CD4-positive, alpha-beta T cell treated with Interleukin-10 for 1 hour (primary cell): ENCODE results near the gene EBF4.
A peak's percentile ranks its signal among the peaks of the same experiment; 100 is the strongest.

ENCODE experiments used
- DNase-seq: peaks from one replicate; pipeline ENCODE4 v3.0.0-alpha.2; 2020

The EBF4 gene

DNA sequence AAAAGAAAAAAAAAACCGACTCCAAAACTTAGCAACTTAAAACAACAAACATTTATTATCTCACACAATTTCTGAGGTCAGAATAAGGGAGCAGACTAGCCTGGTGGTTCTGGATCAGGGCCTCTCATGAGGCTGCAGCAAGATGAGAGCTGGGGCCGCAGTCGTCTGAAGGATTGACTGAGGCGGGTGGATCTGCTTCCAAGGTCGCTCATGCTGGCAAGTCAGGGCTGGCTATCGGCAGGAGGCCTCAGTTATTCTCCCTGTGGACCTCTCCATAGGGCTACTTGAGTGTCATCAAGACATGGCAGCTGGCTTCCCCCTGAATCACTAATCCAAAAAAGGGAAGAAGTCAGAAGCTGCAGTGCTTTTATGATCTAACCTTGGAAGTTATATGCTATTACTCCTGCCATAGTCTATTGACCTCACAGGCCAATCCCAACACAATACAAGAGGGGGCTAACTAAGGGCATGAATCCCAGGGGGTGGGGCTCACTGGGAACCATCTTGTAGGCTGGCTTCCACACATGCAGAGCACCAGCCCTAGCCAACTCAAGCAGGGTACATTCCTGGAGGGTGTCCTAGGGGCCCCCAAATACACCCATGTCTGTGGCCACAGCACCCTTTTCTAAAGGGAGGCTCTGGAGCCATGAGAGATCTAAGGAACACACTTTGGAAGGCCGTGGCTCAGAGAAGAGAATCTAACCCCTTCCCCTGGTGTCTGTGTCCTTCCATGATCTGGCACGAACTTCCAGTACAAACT lies 11.3 kb downstream of the EBF4 start:
- no peak for DNase-seq

DNA sequence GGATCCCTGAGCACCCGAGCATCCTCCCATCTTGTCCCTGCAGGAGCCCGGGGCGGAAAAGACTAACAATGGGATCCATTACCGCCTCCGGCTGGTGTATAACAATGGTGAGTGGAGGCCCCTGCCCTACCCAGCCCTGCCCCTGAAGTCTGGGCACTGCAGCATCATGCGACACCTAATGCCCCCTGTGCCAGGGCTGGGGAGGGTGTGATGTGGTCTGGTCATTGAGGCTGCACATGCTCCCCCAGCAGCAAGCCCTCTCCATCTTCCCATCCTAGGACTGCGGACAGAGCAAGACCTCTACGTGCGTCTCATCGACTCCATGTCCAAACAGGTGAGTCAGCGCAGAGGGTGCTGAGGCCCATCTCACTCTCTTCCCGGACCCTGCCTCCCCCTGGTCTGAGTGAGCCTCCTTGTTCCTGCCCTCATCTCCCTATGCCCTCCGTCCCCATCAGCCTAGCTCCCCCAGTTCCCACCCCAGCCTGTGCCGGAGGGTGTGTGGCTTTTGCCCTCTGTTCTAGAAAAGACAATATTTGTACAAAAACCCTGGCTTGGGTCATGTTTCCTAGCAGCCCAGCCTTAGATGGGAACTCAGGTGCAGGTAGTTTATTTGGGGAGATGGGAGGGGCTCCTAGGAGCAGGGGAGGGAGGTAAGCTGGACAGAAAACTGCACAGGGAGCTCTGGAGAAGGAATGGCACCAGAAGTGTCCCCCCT lies 13.5 kb downstream of the EBF4 start:
- no peak for DNase-seq

- peak; percentile 15 for DNase-seq
These were observed 14.2 kb downstream of the EBF4 start for GRCh38 chr20:2706688-2707352.

DNA sequence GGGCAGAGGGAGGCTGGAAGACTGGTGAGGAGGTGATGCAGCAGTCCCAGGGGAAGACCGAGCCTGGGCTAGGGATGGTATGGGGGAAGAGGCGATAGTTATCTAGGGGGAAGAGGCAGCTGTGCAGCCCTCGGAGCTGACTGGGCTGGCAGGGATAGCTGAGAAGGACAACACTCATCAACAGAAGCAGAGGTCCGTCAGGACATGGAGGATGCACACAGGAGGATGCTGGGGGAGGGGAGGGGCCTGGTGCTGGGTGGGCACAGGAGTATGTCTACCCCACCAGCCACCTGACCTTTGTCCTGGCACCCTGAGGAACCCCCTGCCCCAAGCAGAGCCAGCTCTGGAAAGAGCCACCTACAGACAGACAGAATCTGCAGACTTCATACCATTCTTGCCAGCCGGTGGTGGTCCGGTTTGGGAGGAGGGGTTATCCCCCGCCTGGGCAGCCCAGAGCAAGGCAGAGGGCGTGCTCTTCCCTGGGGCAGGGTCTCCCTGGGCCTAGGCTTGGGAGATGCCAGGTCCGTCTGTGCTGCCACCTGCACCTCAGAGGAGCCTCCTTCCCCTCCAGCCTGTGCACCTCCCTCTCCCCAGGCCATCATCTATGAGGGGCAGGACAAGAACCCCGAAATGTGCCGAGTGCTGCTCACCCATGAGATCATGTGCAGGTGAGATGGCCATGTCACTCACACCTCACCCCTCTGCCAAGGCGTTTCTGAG lies 14.9 kb downstream of the EBF4 start:
- no peak for DNase-seq

GRCh38 chr20:2708073-2708415 lies 15.5 kb downstream of the EBF4 start:
- DNase-seq = no peak

DNA sequence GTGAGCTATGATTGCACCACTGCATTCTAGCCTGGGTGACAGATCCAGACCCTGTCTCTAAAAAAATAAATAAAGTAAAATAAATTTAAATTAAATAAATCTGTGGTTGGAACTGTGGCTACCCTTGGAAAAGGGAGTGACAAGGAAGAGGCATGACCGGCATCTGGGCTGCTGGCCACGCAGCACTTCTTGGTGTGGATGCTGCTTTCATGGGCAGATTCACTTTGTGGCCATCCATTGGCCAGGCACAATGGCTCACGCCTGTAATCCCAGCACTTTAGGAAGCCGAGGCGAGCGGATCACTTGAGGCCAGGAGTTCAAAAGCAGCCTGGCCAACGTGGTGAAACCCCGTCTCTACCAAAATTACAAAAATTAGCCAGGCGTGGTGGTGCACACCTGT lies 16.1 kb downstream of the EBF4 start:
- no peak for DNase-seq

DNA sequence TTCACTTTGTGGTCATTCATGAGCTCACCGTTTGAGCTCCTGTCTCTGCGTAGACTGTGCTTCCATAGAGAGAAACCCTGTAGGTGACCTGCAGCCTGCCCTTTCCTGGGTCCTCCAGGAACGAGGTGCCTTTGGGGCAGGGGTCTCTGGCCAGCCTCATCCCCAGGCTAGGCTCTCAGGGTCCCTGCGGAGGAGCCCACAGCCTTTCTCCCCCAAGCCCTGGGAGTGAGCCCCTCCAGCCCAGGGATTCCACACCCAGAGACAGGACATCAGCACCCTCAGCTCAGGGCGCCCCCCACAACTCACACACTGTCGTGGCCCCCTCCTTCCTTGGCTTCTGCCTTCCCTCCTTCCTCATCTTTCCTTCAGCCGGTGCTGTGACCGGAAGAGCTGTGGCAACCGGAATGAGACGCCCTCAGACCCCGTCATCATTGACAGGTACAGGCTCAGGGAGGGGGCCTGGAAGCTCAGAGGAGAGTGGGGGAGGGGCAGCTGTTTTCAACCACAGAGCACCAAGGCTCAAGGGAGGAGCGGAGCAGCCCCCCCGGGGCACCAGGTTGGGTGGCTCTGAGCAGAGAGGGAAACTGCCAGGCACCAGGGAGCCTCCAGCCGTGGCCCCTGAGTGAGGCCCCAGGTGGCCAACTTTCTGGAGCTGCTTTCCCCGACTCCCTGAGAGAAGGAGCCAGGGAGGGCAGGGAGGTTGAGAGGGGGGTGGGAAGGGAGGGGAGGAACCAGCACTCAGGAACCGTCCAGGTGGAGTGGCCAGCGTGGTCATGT lies 16.8 kb downstream of the EBF4 start:
- no peak for DNase-seq

- peak; percentile 65 for DNase-seq
These were observed 20.7 kb downstream of the EBF4 start for GRCh38 chr20:2713285-2713684.

GRCh38 chr20:2729251-2729713 lies 36.7 kb downstream of the EBF4 start:
- peak; percentile 59 for DNase-seq

DNA sequence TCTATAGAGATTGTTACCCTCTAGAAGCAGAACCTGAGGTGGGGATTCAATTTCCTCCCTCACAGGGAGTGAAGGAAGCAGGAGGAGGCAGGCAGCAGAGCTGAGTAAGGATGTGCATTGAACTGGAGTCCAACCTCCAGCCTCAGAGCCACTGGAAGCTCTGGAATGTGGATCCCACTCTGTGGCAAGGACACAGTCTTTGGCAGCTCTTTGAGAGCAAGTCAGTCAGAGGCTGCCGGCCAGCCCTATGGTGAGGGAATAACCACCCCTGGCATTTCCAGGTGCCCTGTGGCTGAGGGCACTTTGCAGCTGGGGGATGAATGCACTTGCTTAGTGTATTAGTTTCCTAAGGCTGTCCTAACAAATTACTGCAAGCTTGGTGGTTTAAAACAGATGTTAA lies 37.2 kb downstream of the EBF4 start:
- DNase-seq = no peak

GRCh38 chr20:2734899-2735298 lies 42.3 kb downstream of the EBF4 start:
- no peak for DNase-seq

DNA sequence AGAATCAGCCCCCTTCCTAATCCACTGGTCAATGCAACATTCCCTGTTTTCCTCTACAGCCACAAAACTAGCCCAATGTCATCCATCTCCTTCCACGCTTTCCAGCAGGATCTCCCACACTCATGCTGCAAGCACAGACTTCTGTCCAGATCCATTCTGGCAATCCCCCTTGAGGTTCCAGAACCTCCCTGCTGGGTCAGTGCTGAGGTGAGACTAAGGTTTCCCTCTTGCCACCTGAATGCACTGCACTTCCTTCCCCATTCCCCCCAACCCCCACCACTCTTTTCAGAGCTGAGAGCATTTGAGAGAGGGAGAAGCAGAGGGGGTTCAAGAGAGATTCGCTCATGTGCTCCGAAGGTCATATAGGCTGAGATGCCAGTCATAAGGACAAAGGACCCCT lies 43.9 kb downstream of the EBF4 start:
- DNase-seq = no peak

DNA sequence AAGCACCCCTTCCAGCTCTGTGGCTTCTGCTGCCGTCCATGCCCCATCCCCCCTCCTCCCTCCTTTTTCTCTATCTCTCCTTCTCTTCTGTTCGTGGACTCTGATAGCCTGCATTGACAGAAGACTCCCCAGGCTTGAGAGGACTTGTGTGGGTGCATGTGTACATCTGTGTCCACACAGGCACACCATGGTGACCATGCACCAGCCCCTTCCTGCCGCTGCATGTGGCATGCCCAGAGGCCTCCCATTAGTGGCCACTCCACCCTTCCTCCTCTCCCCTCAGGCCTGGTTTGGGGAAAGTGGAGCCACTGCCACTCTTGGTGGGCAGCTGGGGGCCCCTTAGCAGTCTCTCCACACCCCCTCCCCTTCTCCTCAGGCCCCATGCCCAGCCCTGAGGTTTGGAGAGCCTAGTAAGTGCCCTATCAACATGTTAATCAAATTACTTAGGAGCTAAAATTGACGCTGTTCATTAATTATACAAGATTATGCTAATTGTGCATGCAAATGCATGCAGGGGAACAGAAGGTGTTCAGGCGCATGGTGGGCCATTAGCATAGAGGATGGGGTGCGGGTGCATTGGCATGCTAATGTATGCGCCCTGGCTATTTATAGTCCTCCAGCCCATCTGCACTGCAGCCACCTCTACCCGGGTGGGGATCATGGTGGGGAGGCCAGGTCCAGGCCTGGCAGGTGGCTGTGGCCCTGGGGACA lies 45.9 kb downstream of the EBF4 start:
- DNase-seq = no peak

DNA sequence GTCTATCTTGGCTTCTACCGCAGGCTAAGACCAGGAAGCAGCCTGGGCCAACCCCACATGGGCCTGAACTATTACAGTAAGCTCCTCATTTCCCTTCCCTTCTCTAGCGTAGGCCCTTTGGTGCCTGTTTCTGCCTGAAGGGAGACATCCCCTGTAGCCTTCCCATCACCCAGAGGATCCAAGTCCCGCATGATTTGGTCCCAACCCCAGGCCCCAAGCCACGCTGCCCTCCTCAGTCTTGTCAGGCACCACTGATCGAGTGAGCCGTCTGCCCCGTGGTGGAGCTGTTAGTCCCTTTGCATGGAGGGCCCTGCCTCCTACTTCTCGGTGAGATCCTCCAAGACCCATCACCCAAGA lies 46.4 kb downstream of the EBF4 start:
- no peak for DNase-seq

DNA sequence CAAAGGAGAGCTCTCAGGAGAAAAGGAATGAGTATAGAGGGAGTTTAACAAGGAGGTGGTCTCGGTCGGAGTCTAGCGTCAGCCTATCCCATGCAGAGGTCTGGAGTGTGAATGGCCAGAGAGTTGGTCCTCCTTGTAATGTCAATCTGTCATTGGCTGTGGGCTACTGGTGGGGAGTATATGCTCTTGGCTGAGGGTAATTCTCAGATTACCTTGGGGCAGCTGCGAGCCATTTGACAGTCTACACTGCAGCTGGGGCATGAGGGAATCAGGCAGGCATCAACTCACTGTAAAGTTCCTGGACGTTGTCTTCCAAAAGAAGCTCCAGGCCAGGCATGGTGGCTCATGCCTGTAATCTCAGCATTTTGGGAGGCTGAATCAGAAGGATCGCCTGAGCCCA lies 48.1 kb downstream of the EBF4 start:
- DNase-seq = no peak

DNA sequence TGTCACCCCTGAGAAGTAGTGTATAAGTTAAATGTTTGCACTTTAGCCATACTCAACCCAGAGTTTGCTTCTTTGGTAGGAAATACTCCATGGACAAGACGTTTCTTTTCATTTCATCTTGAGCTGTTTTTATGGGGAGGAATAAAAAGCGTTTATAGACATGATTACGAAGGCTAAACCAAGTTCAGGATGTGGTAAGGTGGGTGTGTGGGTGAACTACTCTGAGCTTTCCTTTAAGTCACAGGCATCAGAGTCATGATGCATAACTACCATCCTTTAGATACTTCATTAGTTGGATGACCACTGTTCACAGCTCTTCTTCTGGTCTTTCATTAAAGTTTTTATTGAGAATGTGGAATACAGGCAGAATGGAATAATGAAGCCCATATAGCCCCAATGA lies 48.9 kb downstream of the EBF4 start:
- peak; percentile 66 for DNase-seq

DNA sequence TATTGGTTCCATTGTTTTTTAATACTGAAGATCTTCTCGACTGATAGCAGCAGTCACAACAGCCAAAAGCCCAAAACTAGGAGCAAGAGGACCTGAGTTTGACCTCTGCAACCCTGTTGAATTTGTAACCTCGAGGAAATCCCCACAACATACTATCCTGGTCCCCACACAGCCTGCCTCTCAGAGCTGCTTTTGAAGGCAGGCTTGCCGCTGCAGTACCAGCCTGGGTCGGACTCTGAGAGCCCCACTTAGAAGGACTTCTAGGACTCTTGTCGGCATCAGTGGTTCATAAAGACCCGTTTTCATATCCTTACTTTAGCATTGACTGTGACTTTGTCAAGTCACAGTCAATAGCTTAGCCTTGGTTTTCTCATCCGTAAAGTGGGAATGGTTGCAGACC lies 49.3 kb downstream of the EBF4 start:
- DNase-seq = peak; percentile 21

GRCh38 chr20:2742431-2742830 lies 49.9 kb downstream of the EBF4 start:
- DNase-seq = no peak

- peak; percentile 81 for DNase-seq
These were observed 50.5 kb downstream of the EBF4 start for GRCh38 chr20:2742934-2743559.

DNA sequence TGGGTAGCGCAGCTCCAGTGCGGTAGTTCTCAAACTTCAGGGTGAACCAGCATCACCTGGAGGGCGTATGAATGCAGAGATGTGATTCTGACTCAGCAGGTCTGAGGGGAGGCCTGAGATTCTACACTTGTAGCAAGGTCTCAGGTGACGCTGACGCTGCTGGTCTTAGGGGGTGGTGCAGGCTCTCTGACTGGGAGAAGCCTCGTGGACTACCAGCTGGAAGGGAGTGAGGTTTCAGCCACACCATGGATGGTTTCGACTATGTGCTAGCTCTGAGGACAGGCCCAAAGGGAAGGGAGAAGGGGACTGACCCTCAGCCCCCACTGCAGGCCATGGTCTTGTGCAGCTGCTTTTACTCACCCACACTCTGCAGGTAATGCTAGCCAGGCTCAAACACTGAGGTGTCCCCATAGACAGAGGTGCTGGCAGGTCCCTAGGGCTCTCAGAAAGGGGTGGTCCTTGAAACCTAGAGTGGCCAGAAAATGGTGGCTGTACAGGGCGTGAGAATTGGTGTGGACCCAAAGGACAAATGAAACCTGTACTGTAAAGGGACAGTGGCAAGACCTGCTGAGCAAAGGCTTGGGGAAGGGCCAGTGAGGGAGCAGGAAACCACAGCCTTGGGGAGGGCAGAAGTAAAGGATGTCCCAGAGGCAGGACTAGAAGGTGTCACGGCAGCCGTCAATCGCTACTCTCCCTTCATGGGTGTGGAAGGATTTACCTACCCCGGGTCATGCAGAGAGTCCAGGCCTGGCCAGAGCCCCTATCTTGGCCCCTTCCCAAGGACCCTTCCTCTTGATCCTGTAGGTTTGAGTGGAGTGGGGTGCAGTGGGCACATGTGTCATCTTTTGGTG lies 52.7 kb downstream of the EBF4 start:
- DNase-seq = no peak
